GM04503 (cell line): ENCODE results near the gene SPATA6.

Source experiments
- DNase-seq: peaks from one replicate; pipeline ENCODE4 v3.0.0-alpha.2; 2012; ENCODE audit warnings: low read depth

The SPATA6 gene

GRCh38 chr1:48251821-48252220, 220.2 kb downstream of the SPATA6 start:
- no peak for DNase-seq

- DNase-seq = no peak
Measured at GRCh38 chr1:48251323-48251722, 220.7 kb downstream of the SPATA6 start.

- DNase-seq = no peak
Measured at GRCh38 chr1:48250572-48250971, 221.4 kb downstream of the SPATA6 start.

GRCh38 chr1:48249868-48250267, 222.1 kb downstream of the SPATA6 start:
- no peak for DNase-seq

- DNase-seq = no peak
Measured at GRCh38 chr1:48248356-48248755, 223.6 kb downstream of the SPATA6 start.

GRCh38 chr1:48246727-48247126, 225.3 kb downstream of the SPATA6 start:
- no peak for DNase-seq
